GM21737 (cell line): ENCODE data around the gene HDLBP.
"Not testable (repeated sequence)": the region's sequence is repeated elsewhere in the genome, so short reads cannot be mapped to it uniquely, and the experiment has no call there.

Experiments used
- ATAC-seq: cut with Tn5 transposase; IDR thresholded peaks from one replicate; pipeline ENCODE4 v1.9.1; 2021; ENCODE audit warnings: mild to moderate bottlenecking, moderate library complexity; ENCODE audit not compliant: unreplicated experiment

The HDLBP gene

GRCh38 chr2:241330616-241330981 lies 15.1 kb upstream of the HDLBP start:
- ATAC-seq = no peak

GRCh38 chr2:241329669-241330615 lies 14.5 kb upstream of the HDLBP start:
- ATAC-seq = no peak

- ATAC-seq = no peak
These were observed 9.8 kb upstream of the HDLBP start for GRCh38 chr2:241325257-241325656.

GRCh38 chr2:241324775-241325174 lies 9.3 kb upstream of the HDLBP start:
- ATAC-seq = no peak

- no peak for ATAC-seq
These were observed 8.3 kb upstream of the HDLBP start for GRCh38 chr2:241323778-241324177.

- no peak for ATAC-seq
These were observed 6.4 kb upstream of the HDLBP start for GRCh38 chr2:241321886-241322285.

- no peak for ATAC-seq
These were observed 5.6 kb upstream of the HDLBP start for GRCh38 chr2:241321033-241321432.

- ATAC-seq = no peak
These were observed 4.9 kb upstream of the HDLBP start for GRCh38 chr2:241320394-241320793.

GRCh38 chr2:241318830-241319229 lies 3.4 kb upstream of the HDLBP start:
- ATAC-seq = not testable (repeated sequence)

GRCh38 chr2:241317391-241317790 lies 1.9 kb upstream of the HDLBP start:
- ATAC-seq = no peak

- ATAC-seq = no peak
These were observed 1.4 kb upstream of the HDLBP start for GRCh38 chr2:241316825-241317224.

- peak; percentile 33 for ATAC-seq
These were observed 583 bp upstream of the HDLBP start, which contains the start of gene SEPTIN2 for GRCh38 chr2:241315879-241316631. SEPTIN2 (plus strand) TSS chr2:241315925; CDS start chr2:241324233, 8,308 bp downstream.

GRCh38 chr2:241314226-241315092 lies 1.0 kb downstream of the HDLBP start:
- ATAC-seq = no peak

- no peak for ATAC-seq
These were observed 1.9 kb downstream of the HDLBP start for GRCh38 chr2:241313543-241314095.

- no peak for ATAC-seq
These were observed 3.4 kb downstream of the HDLBP start for GRCh38 chr2:241312082-241312481.

- ATAC-seq = no peak
These were observed 4.4 kb downstream of the HDLBP start for GRCh38 chr2:241310917-241311566.

GRCh38 chr2:241309684-241310117 lies 5.8 kb downstream of the HDLBP start:
- no peak for ATAC-seq

- no peak for ATAC-seq
These were observed 6.5 kb downstream of the HDLBP start for GRCh38 chr2:241308832-241309500.

- ATAC-seq = no peak
These were observed 7.2 kb downstream of the HDLBP start for GRCh38 chr2:241308267-241308666.
